Liver (tissue), 3 donors: Measurements from ENCODE around the gene GALK1.

Experiments used
- CTCF ChIP-seq: fragments of 150-350 bp; IDR thresholded peaks from 2 replicates; pipeline ENCODE4 v1.5.1; 2017; ENCODE audit warnings: improper control_type of control experiment, low read depth, low read length; ENCODE audit not compliant: missing input control
- GABPA ChIP-seq, 2 donors: IDR thresholded peaks in 1 of 2; conservative IDR thresholded peaks in 1 of 2; 2 replicates each; pipeline ENCODE4 v1.6.1; 2016; ENCODE audit warnings: antibody characterized with exemption in 2 of 2, mild to moderate bottlenecking in 1 of 2, moderate library complexity in 1 of 2
- HNF4A ChIP-seq, 2 donors: conservative IDR thresholded peaks; 2 replicates each; pipeline ENCODE4 v1.6.1; 2016; ENCODE audit warnings: antibody characterized with exemption in 2 of 2, mild to moderate bottlenecking in 2 of 2
- HNF4G ChIP-seq: IDR thresholded peaks from 2 replicates; pipeline ENCODE4 v1.6.1; 2016; ENCODE audit warnings: antibody characterized with exemption
- JUND ChIP-seq, 2 donors: IDR thresholded peaks; 2 replicates each; pipeline ENCODE4 v1.6.1; 2016; ENCODE audit warnings: antibody characterized with exemption in 2 of 2
- RAD21 ChIP-seq, 2 donors: IDR thresholded peaks; 2 replicates each; pipeline ENCODE4 v1.6.1; 2016; ENCODE audit warnings: antibody characterized with exemption in 2 of 2, mild to moderate bottlenecking in 2 of 2
- REST ChIP-seq: IDR thresholded peaks from 2 replicates; pipeline ENCODE4 v1.6.1; 2016; ENCODE audit warnings: antibody characterized with exemption, mild to moderate bottlenecking
- SP1 ChIP-seq: IDR thresholded peaks from 2 replicates; pipeline ENCODE4 v1.6.1; 2018; ENCODE audit warnings: antibody characterized with exemption, mild to moderate bottlenecking
- TAF1 ChIP-seq: conservative IDR thresholded peaks from 2 replicates; pipeline ENCODE4 v1.6.1; 2016; ENCODE audit warnings: antibody characterized with exemption, mild to moderate bottlenecking
- YY1 ChIP-seq: IDR thresholded peaks from 2 replicates; pipeline ENCODE4 v1.6.1; 2016; ENCODE audit warnings: antibody characterized with exemption, mild to moderate bottlenecking
- TF ChIP-seq, protein P1 (sequence below): IDR thresholded peaks from 2 replicates; pipeline ENCODE4 v1.6.1; 2016; ENCODE audit warnings: antibody characterized with exemption
- donor health status: healthy.
- donor health status: healthy.

DNA sequence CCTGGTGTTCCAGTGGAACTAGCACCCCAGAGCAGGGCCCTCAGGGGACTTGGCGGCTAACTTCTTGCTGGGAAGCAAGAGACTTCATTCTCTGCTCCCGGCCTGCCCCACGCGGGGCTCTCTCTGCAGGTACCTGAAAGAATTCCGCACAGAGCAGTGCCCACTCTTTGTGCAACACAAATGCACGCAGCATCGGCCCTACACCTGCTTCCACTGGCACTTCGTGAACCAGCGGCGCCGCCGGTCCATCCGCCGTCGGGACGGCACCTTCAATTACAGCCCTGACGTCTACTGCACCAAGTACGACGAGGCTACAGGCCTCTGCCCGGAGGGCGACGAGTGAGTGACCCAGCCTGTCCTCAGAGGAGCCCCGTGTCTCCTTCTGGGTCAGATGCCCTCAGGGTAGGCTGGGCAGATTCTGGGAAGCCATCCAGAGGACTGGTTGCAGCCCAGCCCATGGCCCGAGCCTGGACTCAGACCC is 44.7 kb upstream of the GALK1 start:
- TF ChIP-seq JUND (IDR thresholded peaks at IDR 0.05) (no peak), REST (no peak), CTCF (no peak), SP1 (no peak), TAF1 (no peak), GABPA (IDR thresholded peaks at IDR 0.05 in 1 of 2, conservative IDR thresholded peaks at IDR 0.05 in 1 of 2) (no peak), RAD21 (IDR thresholded peaks at IDR 0.05) (no peak), HNF4G (no peak), HNF4A (conservative IDR thresholded peaks at IDR 0.05) (no peak), YY1 (no peak)
- TF ChIP-seq, protein P1, sequence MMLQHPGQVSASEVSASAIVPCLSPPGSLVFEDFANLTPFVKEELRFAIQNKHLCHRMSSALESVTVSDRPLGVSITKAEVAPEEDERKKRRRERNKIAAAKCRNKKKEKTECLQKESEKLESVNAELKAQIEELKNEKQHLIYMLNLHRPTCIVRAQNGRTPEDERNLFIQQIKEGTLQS, result no peak
